IMR-90 (cell line): ENCODE measurements around the gene TMOD4. TPM values are rescaled to one million over a fixed set of nuclear protein-coding genes. Genes with fewer than 3 reads are reported as not detected.
A peak's percentile ranks its signal among the peaks of the same experiment; 100 is the strongest.

Source experiments
- ATAC-seq: fragments of 200-7000 bp; cut with Tn5 transposase; 2 replicates; pipeline ENCODE4 v1.9.1; 2020; ENCODE audit warnings: low read depth, mild to moderate bottlenecking, moderate library complexity
- BruUV-seq: library from RNA; stranded (reverse); fragments of 400-500 nt; replicated peaks from 2 replicates; lab custom pipeline; 2021; lab: Mats Ljungman, UMichigan
- CTCF ChIA-PET: fragments of 300-600 bp; formaldehyde crosslinking; extraction: SDS; loops from one replicate; lab custom pipeline; 2021; ENCODE audit warnings: antibody characterized with exemption; lab: Yijun Ruan, JAX
- POLR2A ChIA-PET: fragments of 300-600 bp; sonication (Branson Sonifier 250); formaldehyde crosslinking; loops from one replicate; lab custom pipeline; 2022; ENCODE audit warnings: antibody characterized with exemption; ENCODE audit not compliant: unreplicated experiment; lab: Charles Lee
- DNase-seq: peaks from one replicate; pipeline ENCODE4 v3.0.0; 2013
- H2AFZ ChIP-seq: replicated peaks from 2 replicates; pipeline ENCODE3; 2013; ENCODE audit warnings: low read length, mild to moderate bottlenecking; ENCODE audit not compliant: poor library complexity
- H2AK5ac ChIP-seq: 2 replicates; pipeline ENCODE4 v1.6.1; 2013; ENCODE audit warnings: low read depth, low read length, inconsistent platforms
- H2AK9ac ChIP-seq: replicated peaks from 2 replicates; pipeline ENCODE3; 2013; ENCODE audit warnings: mild to moderate bottlenecking, low read depth, low read length, moderate library complexity; ENCODE audit not compliant: poor library complexity
- H2BK120ac ChIP-seq: 2 replicates; pipeline ENCODE4 v1.6.1; 2013; ENCODE audit warnings: low read depth, low read length, inconsistent platforms
- H2BK15ac ChIP-seq: 3 replicates; pipeline ENCODE4 v1.6.1; 2013; ENCODE audit warnings: low read depth, low read length, inconsistent platforms
- H2BK20ac ChIP-seq: 2 replicates; pipeline ENCODE4 v1.6.1; 2013; ENCODE audit warnings: low read depth, mild to moderate bottlenecking, inconsistent platforms, low read length, moderate library complexity
- H2BK5ac ChIP-seq: 2 replicates; pipeline ENCODE4 v1.6.1; 2013; ENCODE audit warnings: mild to moderate bottlenecking, low read depth, low read length, inconsistent platforms; ENCODE audit not compliant: poor library complexity, severe bottlenecking
- H3K14ac ChIP-seq: replicated peaks from 2 replicates; pipeline ENCODE4 v1.6.1; 2013; ENCODE audit warnings: low read depth, low read length, inconsistent platforms
- H3K18ac ChIP-seq: 2 replicates; pipeline ENCODE4 v1.6.1; 2013; ENCODE audit warnings: low read depth, low read length, control low read depth
- H3K23ac ChIP-seq: 2 replicates; pipeline ENCODE4 v1.6.1; 2013; ENCODE audit warnings: low read depth, low read length, inconsistent platforms
- H3K27ac ChIP-seq: 2 replicates; pipeline ENCODE4 v1.5.1; 2013; ENCODE audit warnings: mild to moderate bottlenecking, control low read depth, low read length; ENCODE audit not compliant: insufficient read depth
- H3K27me3 ChIP-seq: 2 replicates; pipeline ENCODE4 v1.6.1; 2013; ENCODE audit warnings: low read length; ENCODE audit not compliant: control insufficient read depth, insufficient read depth
- H3K36me3 ChIP-seq: 2 replicates; pipeline ENCODE4 v1.6.1; 2013; ENCODE audit warnings: low read length, mixed read lengths; ENCODE audit not compliant: control insufficient read depth, insufficient read depth
- H3K4ac ChIP-seq: 2 replicates; pipeline ENCODE4 v1.6.1; 2013; ENCODE audit warnings: low read depth, low read length, inconsistent platforms
- H3K4me1 ChIP-seq: 2 replicates; pipeline ENCODE4 v1.6.1; 2013; ENCODE audit warnings: low read length, mixed read lengths; ENCODE audit not compliant: control insufficient read depth, insufficient read depth
- H3K4me2 ChIP-seq: 2 replicates; pipeline ENCODE4 v1.6.1; 2013; ENCODE audit warnings: low read depth, mild to moderate bottlenecking, control low read depth, low read length, moderate library complexity
- H3K4me3 ChIP-seq: 2 replicates; pipeline ENCODE4 v1.5.1; 2013; ENCODE audit warnings: low read depth, mild to moderate bottlenecking, control low read depth, low read length, moderate library complexity; ENCODE audit not compliant: insufficient read depth
- H3K56ac ChIP-seq: 2 replicates; pipeline ENCODE4 v1.6.1; 2013; ENCODE audit warnings: low read length, inconsistent platforms; ENCODE audit not compliant: insufficient read depth; ENCODE audit errors: extremely low read depth
- H3K79me1 ChIP-seq, 2 experiments: 2 replicates each; pipeline ENCODE4 v1.6.1; 2013; ENCODE audit warnings: low read length in 2 of 2, inconsistent platforms in 1 of 2, low read depth in 1 of 2
- H3K9ac ChIP-seq: 2 replicates; pipeline ENCODE4 v1.6.1; 2013; ENCODE audit warnings: low read depth, low read length, control low read depth
- H3K9me1 ChIP-seq: 2 replicates; pipeline ENCODE4 v1.6.1; 2013; ENCODE audit warnings: low read length, inconsistent platforms; ENCODE audit not compliant: insufficient read depth
- H3K9me3 ChIP-seq: 2 replicates; pipeline ENCODE4 v1.6.1; 2013; ENCODE audit warnings: low read length; ENCODE audit not compliant: control insufficient read depth, insufficient read depth
- H4K20me1 ChIP-seq: 2 replicates; pipeline ENCODE4 v1.6.1; 2013; ENCODE audit warnings: low read length, inconsistent platforms; ENCODE audit not compliant: insufficient read depth
- H4K5ac ChIP-seq: 2 replicates; pipeline ENCODE4 v1.6.1; 2013; ENCODE audit warnings: mild to moderate bottlenecking, low read depth, low read length, control low read depth
- H4K8ac ChIP-seq, 2 experiments: 2 replicates each; pipeline ENCODE4 v1.6.1; 2013; ENCODE audit warnings: low read depth in 2 of 2, low read length in 2 of 2, control low read depth in 1 of 2, inconsistent platforms in 1 of 2
- H4K91ac ChIP-seq: 2 replicates; pipeline ENCODE4 v1.6.1; 2013; ENCODE audit warnings: low read depth, low read length, inconsistent platforms; ENCODE audit not compliant: insufficient read depth
- BHLHE40 ChIP-seq: fragments of 150-350 bp; IDR thresholded peaks from 2 replicates; pipeline ENCODE4 v1.6.1; 2016; ENCODE audit warnings: mild to moderate bottlenecking, low read depth, low read length
- CEBPB ChIP-seq: IDR thresholded peaks from 2 replicates; pipeline ENCODE4 v1.6.1; 2012; ENCODE audit warnings: low read depth, low read length, improper control_type of control experiment
- FOS ChIP-seq: fragments of 150-350 bp; IDR thresholded peaks from 2 replicates; pipeline ENCODE4 v1.6.1; 2016; ENCODE audit warnings: low read depth, low read length
- MAFK ChIP-seq: IDR thresholded peaks from 2 replicates; pipeline ENCODE4 v1.6.1; 2012; ENCODE audit warnings: low read depth, low read length, improper control_type of control experiment
- POLR2A ChIP-seq: IDR thresholded peaks from 2 replicates; pipeline ENCODE4 v1.6.1; 2012; ENCODE audit warnings: mild to moderate bottlenecking, low read depth, low read length
- RAD21 ChIP-seq: IDR thresholded peaks from 2 replicates; pipeline ENCODE4 v1.6.1; 2012; ENCODE audit warnings: low read length, improper control_type of control experiment
- RCOR1 ChIP-seq: IDR thresholded peaks from 2 replicates; pipeline ENCODE4 v1.6.1; 2012; ENCODE audit warnings: mild to moderate bottlenecking, low read length, improper control_type of control experiment; ENCODE audit not compliant: insufficient replicate concordance
- WGBS, 2 experiments: methylation state at CpG; one replicate each; pipeline versions ENCODE4 v1.1.5 to v1.1.7; 2013; ENCODE audit warnings: missing lambda C conversion rate in 2 of 2; ENCODE audit not compliant: insufficient read length in 1 of 2; ENCODE audit errors: extremely low coverage in 2 of 2; 5-methylcytosine and 5-hydroxymethylcytosine counted together
- dilution Hi-C: fragments of 300-500 bp; cut with HindIII; formaldehyde crosslinking; loops from one replicate; pipeline ENCODE4 v1.14.3; 2018; ENCODE audit warnings: low sequenced_read_pairs; ENCODE audit not compliant: unreplicated experiment
- in situ Hi-C: fragments of 300-500 bp; cut with MboI; formaldehyde crosslinking; loops from 3 replicates; pipeline ENCODE4 v1.14.3; 2019; ENCODE audit warnings: low sequenced_read_pairs, inconsistent platforms, mixed read lengths
- intact Hi-C: fragments of 100-400 bp; cut with micrococcal nuclease; formaldehyde crosslinking; loops from 2 replicates; pipeline ENCODE4 v1.10.0; 2022
- polyA plus RNA-seq, 3 experiments: library from polyadenylated mRNA; depleted of rRNA; stranded (reverse); fragments of >200 nt; gene quantifications; 2 replicates each; pipeline ENCODE4 v1.2.3, GENCODE V29; 2012; ENCODE audit warnings: low replicate concordance in 1 of 3
- total RNA-seq: library from RNA; depleted of rRNA; stranded (reverse); fragments of >200 nt; gene quantifications from 2 replicates; pipeline ENCODE4 v1.2.3, GENCODE V29; 2012
- TF ChIP-seq, protein P1 (sequence below): fragments of 150-350 bp; IDR thresholded peaks from 2 replicates; pipeline ENCODE4 v1.6.1; 2016; ENCODE audit warnings: low read depth, mild to moderate bottlenecking, low read length, moderate library complexity, borderline replicate concordance

TMOD4 gene
- total and polyA plus RNA-seq, 2 of the 4 experiments (the other 2 are of a cell fraction): 0.27 TPM; not detected in 1

DNA sequence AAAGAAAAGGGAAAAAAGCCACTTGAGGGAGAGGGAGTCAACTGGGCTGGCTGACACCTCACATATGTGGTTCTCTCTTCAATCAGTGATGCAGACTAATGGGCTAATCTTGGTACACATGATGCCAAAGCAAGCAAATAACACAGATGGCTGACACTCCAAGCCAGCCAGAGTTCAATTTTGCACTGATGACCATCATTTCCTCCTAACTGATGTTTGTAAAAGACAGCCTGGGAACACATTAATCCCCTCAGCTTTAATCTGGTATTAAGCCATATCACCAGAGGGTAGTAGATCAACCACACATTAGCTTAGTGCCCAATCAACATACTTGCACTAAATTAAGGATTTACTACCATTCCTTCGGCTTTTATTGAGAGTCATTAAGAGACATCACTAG lies 11.4 kb upstream of the TMOD4 start:
- Histone ChIP-seq H2BK120ac (no peak overlapping the region), H3K14ac (no peak overlapping the region), H3K18ac (no peak overlapping the region), H3K27ac (no peak overlapping the region), H3K4me1 (no peaks in the 10 kb centered on the region; the same call in 1 of the 2 replicates), H3K9me1 (peaks cover 12% of the 10 kb centered on the region; the same call in 1 of the 2 replicates), H2AK9ac (no peak overlapping the region), H3K9me3 (no peaks in the 10 kb centered on the region), H2BK15ac (no peak overlapping the region), H3K4me3 (no peak overlapping the region), H3K27me3 (no peaks in the 10 kb centered on the region), H4K20me1 (no peaks in the 10 kb centered on the region), H3K36me3 (peaks cover 26% of the 10 kb centered on the region), H2BK5ac (no peak overlapping the region), H3K56ac (no peak overlapping the region), H4K5ac (no peak overlapping the region), H4K91ac (no peak overlapping the region), H3K4ac (no peak overlapping the region), H2AFZ (no peak overlapping the region), H3K4me2 (no peak overlapping the region), H3K9ac (no peak overlapping the region), H3K79me1 (peaks cover 32 to 45% of the 10 kb centered on the region in 2 experiments), H2BK20ac (no peak overlapping the region), H4K8ac (no peak overlapping the region), H2AK5ac (no peak overlapping the region), H3K23ac (0 out of 2 replicates have a peak overlapping the region, but pooled peaks have one; percentile 4)
- TF ChIP-seq RCOR1: no peak
- no peak for TF ChIP-seq RAD21
- TF ChIP-seq, protein P1, sequence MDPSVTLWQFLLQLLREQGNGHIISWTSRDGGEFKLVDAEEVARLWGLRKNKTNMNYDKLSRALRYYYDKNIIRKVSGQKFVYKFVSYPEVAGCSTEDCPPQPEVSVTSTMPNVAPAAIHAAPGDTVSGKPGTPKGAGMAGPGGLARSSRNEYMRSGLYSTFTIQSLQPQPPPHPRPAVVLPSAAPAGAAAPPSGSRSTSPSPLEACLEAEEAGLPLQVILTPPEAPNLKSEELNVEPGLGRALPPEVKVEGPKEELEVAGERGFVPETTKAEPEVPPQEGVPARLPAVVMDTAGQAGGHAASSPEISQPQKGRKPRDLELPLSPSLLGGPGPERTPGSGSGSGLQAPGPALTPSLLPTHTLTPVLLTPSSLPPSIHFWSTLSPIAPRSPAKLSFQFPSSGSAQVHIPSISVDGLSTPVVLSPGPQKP: no peak
- TF ChIP-seq BHLHE40: no peak
- TF ChIP-seq FOS: no peak
- TF ChIP-seq MAFK: no peak
- no peak for TF ChIP-seq POLR2A
- TF ChIP-seq CEBPB: no peak
- no TSS peak for BruUV-seq
- WGBS, 2 experiments: no CpG with 5 or more reads among the region's 1 CpG
- intact Hi-C loops: no loop called here
- DNase-seq (no peak), ATAC-seq (no peak)
- ChIA-PET POLR2A (no interaction called here), CTCF (no interaction called here)
- in situ Hi-C loops: no loop called here
- dilution Hi-C loops: no loop called here
